ENCODE results near the gene FLT1.

FLT1 gene

GRCh38 chr13:28451482-28452217 lies 43.3 kb downstream of the FLT1 start (continued):
- no peak for TF ChIP-seq ZNF37A (tag by site-specific recombination; IDR thresholded peaks at IDR 0.05)
- TF ChIP-seq ZBTB49 (tag by site-specific recombination; IDR thresholded peaks at IDR 0.05; ENCODE audit: low read depth), result no peak
- TF ChIP-seq ZNF221 (tag by site-specific recombination; IDR thresholded peaks at IDR 0.05; ENCODE audit: borderline replicate concordance), result no peak
- TF ChIP-seq FEZF1 (tag by site-specific recombination; IDR thresholded peaks at IDR 0.05), result peak; percentile 66
- TF ChIP-seq IKZF3 (tag by site-specific recombination; IDR thresholded peaks at IDR 0.05), result no peak
- no peak for TF ChIP-seq ZNF121 (tag by site-specific recombination; IDR thresholded peaks at IDR 0.05)
- TF ChIP-seq ZNF211 (tag by site-specific recombination; IDR thresholded peaks at IDR 0.05; ENCODE audit: low read depth), result no peak
- no peak for TF ChIP-seq CTCF (tag by site-specific recombination; IDR thresholded peaks at IDR 0.05)

GRCh38 chr13:28449826-28450773 lies 44.8 kb downstream of the FLT1 start:
- ChIA-PET CTCF (interaction anchor here (0.6 kb wide), 1 partner anchor 46 kb away, joined by 3 read pairs; no protein-coding TSS in a partner anchor), POLR2A (no interaction called here)
- Histone ChIP-seq H3K9me3 (ENCODE audit: control insufficient read depth, insufficient read depth, low read depth, low read length) (no peaks in the 10 kb centered on the region), H3K36me3 (ENCODE audit: control insufficient read depth in 2 of 2, insufficient read depth in 1 of 2, low read length in 2 of 2) (peaks cover 0 to 21% of the 10 kb centered on the region in 2 experiments; a peak in 2 of 3 replicates), H3K4me1 (ENCODE audit: control insufficient read depth, insufficient read depth, low read length) (peaks cover 12% of the 10 kb centered on the region), H3K27ac (ENCODE audit: extremely low read depth, low read depth, low read length) (peak overlapping the region; percentile 4; the same call in 1 of the 2 replicates), H3K4me3 (ENCODE audit: low read depth, low read length) (no peak overlapping the region)
- TF ChIP-seq FEZF1 (tag by site-specific recombination; IDR thresholded peaks at IDR 0.05) (peak; percentile 76), ZNF777 (tag by site-specific recombination; IDR thresholded peaks at IDR 0.05; ENCODE audit: borderline replicate concordance) (no peak), ZXDB (tag by site-specific recombination; IDR thresholded peaks at IDR 0.05) (0 out of 2 replicates have a peak, but pooled peaks have one; percentile 30), ZNF175 (tag by site-specific recombination; IDR thresholded peaks at IDR 0.05) (no peak), ZBTB26 (tag by site-specific recombination; optimal IDR thresholded peaks at IDR 0.05) (no peak), ZNF362 (tag by site-specific recombination; IDR thresholded peaks at IDR 0.05) (no peak), ZNF843 (tag by site-specific recombination; IDR thresholded peaks at IDR 0.05) (peak; percentile 81), ZNF677 (tag by site-specific recombination; IDR thresholded peaks at IDR 0.05) (no peak), REST (tag by site-specific recombination; IDR thresholded peaks at IDR 0.05) (no peak), ZBTB44 (tag by site-specific recombination; IDR thresholded peaks at IDR 0.05) (peak; percentile 59), BCL11A (tag by site-specific recombination; IDR thresholded peaks at IDR 0.05; ENCODE audit: low read depth) (peak; percentile 51; the same call in 1 of the 2 replicates), ZNF391 (tag by site-specific recombination; IDR thresholded peaks at IDR 0.05; ENCODE audit: borderline replicate concordance, low read depth) (0 out of 2 replicates have a peak, but pooled peaks have one; percentile 46)
